OCI-LY1 (cell line): ENCODE results near the gene PRTFDC1.

ENCODE experiments used
- CTCF ChIP-seq: fragments of 200-600 bp; sonication (generic), shearing (Covaris generic); IDR thresholded peaks from 2 replicates; pipeline ENCODE4 v1.5.1; 2017; ENCODE audit warnings: mild to moderate bottlenecking, antibody characterized with exemption, low read length, moderate library complexity, mixed read lengths
- EZH2 ChIP-seq: fragments of 200-600 bp; sonication (generic), shearing (Covaris generic); IDR thresholded peaks from 2 replicates; pipeline ENCODE4 v1.8.0; 2017; ENCODE audit warnings: borderline replicate concordance, mixed run types, mild to moderate bottlenecking, antibody characterized with exemption, low read length, moderate library complexity, mixed read lengths

- TF ChIP-seq CTCF: no peak
- no peak for TF ChIP-seq EZH2
These were observed 86.6 kb downstream of the PRTFDC1 start for GRCh38 chr10:24865783-24866182.
